Ovary (tissue), 9 donors: ENCODE results near the gene RPL12. TPM values are rescaled to one million over a fixed set of nuclear protein-coding genes. Genes with fewer than 3 reads are reported as not detected.

Source experiments
- DNase-seq, 5 donors: peaks; one replicate each; pipeline ENCODE4 v3.0.0-alpha.2; 2019 to 2020
- H3K27ac ChIP-seq, 2 donors: fragments of 200-600 bp; one replicate each; pipeline versions ENCODE4 v1.5.1 to v1.8.0; 2019 to 2022
- H3K27me3 ChIP-seq: fragments of 200-600 bp; one replicate; pipeline ENCODE4 v1.8.0; 2022
- H3K36me3 ChIP-seq: fragments of 200-600 bp; sonication (generic); one replicate; pipeline ENCODE4 v1.5.1; 2019
- H3K4me1 ChIP-seq: one replicate; pipeline ENCODE4 v1.8.1; 2013; ENCODE audit warnings: mild to moderate bottlenecking, moderate library complexity; ENCODE audit not compliant: insufficient read depth
- H3K4me3 ChIP-seq: fragments of 200-600 bp; sonication (generic); one replicate; pipeline ENCODE4 v1.5.1; 2017
- H3K9me3 ChIP-seq, 2 donors: fragments of 200-600 bp in 1 of 2; sonication (generic) in 1 of 2; one replicate each; pipeline versions ENCODE4 v1.5.1 to v1.8.1; 2013 to 2019; ENCODE audit warnings: mild to moderate bottlenecking in 1 of 2, moderate library complexity in 1 of 2
- CTCF ChIP-seq, 3 donors: fragments of 450-650 bp in 2 of 3; fragments of 200-600 bp in 1 of 3; IDR thresholded peaks; one replicate each; pipeline versions ENCODE4 v1.5.1 to v1.8.0; 2016 to 2022; ENCODE audit warnings: antibody characterized with exemption in 3 of 3, mild to moderate bottlenecking in 1 of 3
- EP300 ChIP-seq: sonication (generic); formaldehyde crosslinking; IDR thresholded peaks from one replicate; pipeline ENCODE4 v1.6.1; 2017; ENCODE audit warnings: antibody characterized with exemption
- POLR2A ChIP-seq: fragments of 450-650 bp; IDR thresholded peaks from one replicate; pipeline ENCODE4 v1.6.1; 2017; ENCODE audit warnings: antibody characterized with exemption, mild to moderate bottlenecking, moderate library complexity
- WGBS, 3 donors: extraction: QIAGEN DNeasy Blood & Tissue Kit in 1 of 3; methylation state at CpG; one replicate each; pipeline versions ENCODE4 v1.1.5 to v1.1.7; 2013 to 2017; 5-methylcytosine and 5-hydroxymethylcytosine counted together
- intact Hi-C, 4 donors: fragments of 100-400 bp; cut with DNase I; formaldehyde crosslinking; loops; one replicate each; pipeline versions ENCODE4 v1.11.0 to v1.15.1; 2022 to 2023
- polyA plus RNA-seq, 2 donors: library from polyadenylated mRNA; stranded (reverse); fragments of 200-250 nt in 1 of 2; fragments of 350-450 nt in 1 of 2; fragmentation: Illumina TruSeq in 1 of 2; extraction: RNeasy Lipid Tissue Mini Kit (QIAGEN cat#74804) in 1 of 2; gene quantifications; one replicate each; pipeline ENCODE4 v1.2.3, GENCODE V29; 2013 to 2014
- total RNA-seq, 7 donors: library from RNA; depleted of rRNA in 2 of 7; stranded (reverse); fragments of >200 nt in 2 of 7; fragmentation: NEBNext Ultra II Directional in 3 of 7; extraction: Animal tissue kit (Norgen Biotek cat#: 25700) in 3 of 7; gene quantifications; one replicate each; pipeline versions ENCODE4 v1.1.0 to v1.2.4, GENCODE V29; 2016 to 2023
- donor health status: DM: no; HTN: no; CAD: no; lungs with moderate emphysema.
- donor health status: DM: no; HTN: no; CAD: no.
- donor health status: Bipolar disorder and iron deficiency.
- donor health status: DM: yes; HTN: yes; CAD: no.
- donor health status: DM: no; HTN: no; CAD: no.
- donor health status: DM: yes; HTN: yes; CAD: no.

RPL12 gene
- total and polyA plus RNA-seq, 9 donors = 1,883 to 5,812 (median 2,353) TPM

DNA sequence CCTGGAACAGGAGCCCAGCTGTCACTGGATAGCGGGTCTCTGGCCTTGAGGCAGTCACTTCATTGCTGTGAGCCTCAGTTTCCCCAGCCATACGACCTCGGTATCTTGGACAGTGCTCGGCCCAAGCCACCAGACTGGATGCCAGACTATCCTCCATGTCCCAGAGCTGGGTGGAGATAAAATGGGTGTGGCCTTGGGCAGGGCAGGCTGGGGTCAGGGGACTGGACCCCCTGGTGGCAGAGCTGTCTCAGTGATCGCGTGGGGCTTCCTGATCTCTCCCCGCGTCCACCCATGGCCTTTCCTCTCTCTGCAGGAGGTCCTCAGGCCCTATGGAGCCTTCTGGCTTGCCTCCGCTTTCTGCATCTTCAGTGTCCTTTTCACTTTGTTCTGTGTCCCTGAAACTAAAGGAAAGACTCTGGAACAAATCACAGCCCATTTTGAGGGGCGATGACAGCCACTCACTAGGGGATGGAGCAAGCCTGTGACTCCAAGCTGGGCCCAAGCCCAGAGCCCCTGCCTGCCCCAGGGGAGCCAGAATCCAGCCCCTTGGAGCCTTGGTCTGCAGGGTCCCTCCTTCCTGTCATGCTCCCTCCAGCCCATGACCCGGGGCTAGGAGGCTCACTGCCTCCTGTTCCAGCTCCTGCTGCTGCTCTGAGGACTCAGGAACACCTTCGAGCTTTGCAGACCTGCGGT lies 44.3 kb downstream of the RPL12 start:
- WGBS, 3 donors = 85 to 88% (median 86%) methylated on average over 13 of the region's 13 CpGs
- no peaks in the 10 kb centered on the region for H3K36me3 ChIP-seq

GRCh38 chr9:127405344-127406125 lies 45.7 kb downstream of the RPL12 start:
- Histone ChIP-seq H3K4me1 (no peaks in the 10 kb centered on the region), H3K4me3 (no peak overlapping the region), H3K9me3 (no peaks in the 10 kb centered on the region), H3K27ac (no peak overlapping the region), H3K27me3 (no peaks in the 10 kb centered on the region), H3K36me3 (no peaks in the 10 kb centered on the region)
- TF ChIP-seq POLR2A (no peak), CTCF (IDR thresholded peaks at IDR 0.05) (no peak), EP300 (no peak)
- WGBS, 3 donors = 91 to 97% (median 92%) methylated on average over 20 of the region's 20 CpGs
- DNase-seq = no peak
- intact Hi-C loops = no loop called here

More for the DNA sequence above, 44.3 kb downstream of the RPL12 start:
- no peak for TF ChIP-seq POLR2A
- no peak for TF ChIP-seq CTCF (IDR thresholded peaks at IDR 0.05)
- no peak for TF ChIP-seq EP300
- Histone ChIP-seq H3K27me3 (no peaks in the 10 kb centered on the region), H3K27ac (no peak overlapping the region), H3K4me3 (no peak overlapping the region), H3K4me1 (no peaks in the 10 kb centered on the region), H3K9me3 (no peaks in the 10 kb centered on the region)
- intact Hi-C loops = no loop called here
- DNase-seq = no peak

DNA sequence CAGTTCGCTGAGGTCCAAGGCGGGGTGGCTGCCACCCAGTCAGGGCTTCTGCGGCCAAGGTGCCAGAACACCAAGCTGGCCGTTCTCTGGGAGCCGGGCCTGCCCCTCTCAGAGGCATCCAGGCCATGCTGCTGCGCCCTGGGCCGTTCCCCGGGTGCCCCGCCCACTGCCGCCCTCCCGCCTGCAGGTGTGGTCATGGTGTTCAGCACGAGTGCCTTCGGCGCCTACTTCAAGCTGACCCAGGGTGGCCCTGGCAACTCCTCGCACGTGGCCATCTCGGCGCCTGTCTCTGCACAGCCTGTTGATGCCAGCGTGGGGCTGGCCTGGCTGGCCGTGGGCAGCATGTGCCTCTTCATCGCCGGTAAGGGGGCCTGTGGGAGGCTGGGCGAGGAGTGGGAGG lies 46.6 kb downstream of the RPL12 start:
- Histone ChIP-seq H3K27me3 (no peaks in the 10 kb centered on the region), H3K36me3 (no peaks in the 10 kb centered on the region), H3K4me3 (no peak overlapping the region), H3K27ac (no peak overlapping the region), H3K4me1 (no peaks in the 10 kb centered on the region), H3K9me3 (no peaks in the 10 kb centered on the region)
- TF ChIP-seq POLR2A = no peak
- TF ChIP-seq EP300 = no peak
- TF ChIP-seq CTCF (IDR thresholded peaks at IDR 0.05) = no peak
- no peak for DNase-seq
- WGBS, 3 donors = 90 to 92% (median 92%) methylated on average over 23 of the region's 23 CpGs
- intact Hi-C loops = no loop called here

GRCh38 chr9:127403507-127404192 lies 47.6 kb downstream of the RPL12 start:
- Histone ChIP-seq H3K9me3 (no peaks in the 10 kb centered on the region), H3K27ac (no peak overlapping the region), H3K36me3 (no peaks in the 10 kb centered on the region), H3K4me1 (no peaks in the 10 kb centered on the region), H3K27me3 (no peaks in the 10 kb centered on the region), H3K4me3 (no peak overlapping the region)
- TF ChIP-seq POLR2A = no peak
- TF ChIP-seq EP300 = no peak
- TF ChIP-seq CTCF (IDR thresholded peaks at IDR 0.05) = no peak
- no peak for DNase-seq
- WGBS, 3 donors = 81 to 86% (median 83%) methylated on average over 21 to 22 of the region's 22 CpGs
- intact Hi-C loops = no loop called here
